ENCODE measurements around the gene GCN1. TPM values are rescaled to one million over a fixed set of nuclear protein-coding genes. Genes with fewer than 3 reads are reported as not detected.

Gene GCN1
- total and polyA plus RNA-seq, 10 of the 15 experiments (the other 5 are each of a cell fraction or from before 2014, with no cell fraction given), result 10.8 to 150 (median 58.3) TPM

Small RNAs within 50 kb of the gene (microRNA-seq; reads per million reads assigned to microRNA genes)
- gene MIR4498, result not detected

Small RNAs within 50 kb of the gene (small RNA-seq; reads per million reads assigned to genes)
- not detected for gene MIR4498

Other genes starting within 250 kb of the GCN1 start
Only the 7 nearest of the 10 such genes appear.
- gene RAB35, start 78.0 kb downstream of the GCN1 start, total RNA-seq (2014; rRNA removed), result 50.6 and 57.2 TPM in 2 replicates
- 33.1 and 37.3 TPM in 2 replicates for gene RAB35, start 78.0 kb downstream of the GCN1 start, total RNA-seq (2014; rRNA removed; fragmentation: Illumina TruSeq; extraction: Trizol)
- 89.4 and 99.2 TPM in 2 replicates for gene RAB35, start 78.0 kb downstream of the GCN1 start, total RNA-seq (2021)
- gene RAB35, start 78.0 kb downstream of the GCN1 start, polyA plus RNA-seq (2011; rRNA removed), result 68.7 and 87.1 TPM in 2 replicates
- 28.9 and 44.7 TPM in 2 replicates for gene RAB35, start 78.0 kb downstream of the GCN1 start, polyA plus RNA-seq (2014; fragmentation: Illumina TruSeq; extraction: Trizol)
- gene RAB35, start 78.0 kb downstream of the GCN1 start, polyA plus RNA-seq (2014; fragmentation: Nextera tagmentation; extraction: Ambion mirVana), result 1 to 10 TPM in 1 of 2 experiments, under 1 TPM in 1; 0.76 to 2.0 TPM
- 73.0 and 78.9 TPM in 2 replicates for gene RAB35, start 78.0 kb downstream of the GCN1 start, polyA plus RNA-seq (2014; rRNA removed)
- 10 to 100 TPM; 42.4 to 42.9 TPM for gene RAB35, start 78.0 kb downstream of the GCN1 start, polyA plus RNA-seq (2016; fragmentation: Nextera tagmentation; extraction: Ambion mirVana)
- 6,095 and 6,267 TPM in 2 replicates for gene RPLP0, start 6.4 kb upstream of the GCN1 start, total RNA-seq (2014; rRNA removed)
- gene RPLP0, start 6.4 kb upstream of the GCN1 start, total RNA-seq (2014; rRNA removed; fragmentation: Illumina TruSeq; extraction: Trizol), result 4,804 and 4,972 TPM in 2 replicates
- gene RPLP0, start 6.4 kb upstream of the GCN1 start, total RNA-seq (2021), result 4,342 and 4,473 TPM in 2 replicates
- 4,342 and 6,647 TPM in 2 replicates for gene RPLP0, start 6.4 kb upstream of the GCN1 start, polyA plus RNA-seq (2011; rRNA removed)
- 4,326 and 6,258 TPM in 2 replicates for gene RPLP0, start 6.4 kb upstream of the GCN1 start, polyA plus RNA-seq (2014; fragmentation: Illumina TruSeq; extraction: Trizol)
- gene RPLP0, start 6.4 kb upstream of the GCN1 start, polyA plus RNA-seq (2014; fragmentation: Nextera tagmentation; extraction: Ambion mirVana), result 1,000 to 10,000 TPM; 6,784 to 8,495 TPM
- 7,537 and 7,931 TPM in 2 replicates for gene RPLP0, start 6.4 kb upstream of the GCN1 start, polyA plus RNA-seq (2014; rRNA removed)
- gene RPLP0, start 6.4 kb upstream of the GCN1 start, polyA plus RNA-seq (2016; fragmentation: Nextera tagmentation; extraction: Ambion mirVana), result 1,000 to 10,000 TPM; 2,171 to 2,235 TPM
- 6.2 and 7.2 TPM in 2 replicates for gene PXN, start 71.0 kb upstream of the GCN1 start, total RNA-seq (2014; rRNA removed)
- 5.1 and 5.2 TPM in 2 replicates for gene PXN, start 71.0 kb upstream of the GCN1 start, total RNA-seq (2014; rRNA removed; fragmentation: Illumina TruSeq; extraction: Trizol)
- gene PXN, start 71.0 kb upstream of the GCN1 start, total RNA-seq (2021), result 29.1 and 32.0 TPM in 2 replicates
- 0.50 and 1.0 TPM in 2 replicates for gene PXN, start 71.0 kb upstream of the GCN1 start, polyA plus RNA-seq (2011; rRNA removed)
- 16.1 and 27.3 TPM in 2 replicates for gene PXN, start 71.0 kb upstream of the GCN1 start, polyA plus RNA-seq (2014; fragmentation: Illumina TruSeq; extraction: Trizol)
- gene PXN, start 71.0 kb upstream of the GCN1 start, polyA plus RNA-seq (2014; fragmentation: Nextera tagmentation; extraction: Ambion mirVana), result 1 to 10 TPM; 2.5 to 2.6 TPM
- gene PXN, start 71.0 kb upstream of the GCN1 start, polyA plus RNA-seq (2014; rRNA removed), result 19.6 and 22.5 TPM in 2 replicates
- 10 to 100 TPM; 15.9 to 16.3 TPM for gene PXN, start 71.0 kb upstream of the GCN1 start, polyA plus RNA-seq (2016; fragmentation: Nextera tagmentation; extraction: Ambion mirVana)
- gene RNU4-2, start 97.2 kb upstream of the GCN1 start, total RNA-seq (2014; rRNA removed), result under 0.01 TPM in 2 replicates
- 15,110 and 15,384 TPM in 2 replicates for gene RNU4-2, start 97.2 kb upstream of the GCN1 start, total RNA-seq (2014; rRNA removed; fragmentation: Illumina TruSeq; extraction: Trizol)
- gene RNU4-2, start 97.2 kb upstream of the GCN1 start, total RNA-seq (2021), result 4,315 and 4,845 TPM in 2 replicates
- gene RNU4-2, start 97.2 kb upstream of the GCN1 start, polyA plus RNA-seq (2011; rRNA removed), result under 0.01 and 61.6 TPM in 2 replicates
- not detected in 2 replicates for gene RNU4-2, start 97.2 kb upstream of the GCN1 start, polyA plus RNA-seq (2014; fragmentation: Illumina TruSeq; extraction: Trizol)
- not detected for gene RNU4-2, start 97.2 kb upstream of the GCN1 start, polyA plus RNA-seq (2014; fragmentation: Nextera tagmentation; extraction: Ambion mirVana)
- not detected in 2 replicates for gene RNU4-2, start 97.2 kb upstream of the GCN1 start, polyA plus RNA-seq (2014; rRNA removed)
- 1 to 10 TPM; 3.5 to 7.1 TPM for gene RNU4-2, start 97.2 kb upstream of the GCN1 start, polyA plus RNA-seq (2016; fragmentation: Nextera tagmentation; extraction: Ambion mirVana)
- gene RNU4-1, start 98.5 kb upstream of the GCN1 start, total RNA-seq (2014; rRNA removed), result under 0.01 TPM in 2 replicates
- gene RNU4-1, start 98.5 kb upstream of the GCN1 start, total RNA-seq (2014; rRNA removed; fragmentation: Illumina TruSeq; extraction: Trizol), result 15,175 and 15,332 TPM in 2 replicates
- 4,154 and 4,718 TPM in 2 replicates for gene RNU4-1, start 98.5 kb upstream of the GCN1 start, total RNA-seq (2021)
- gene RNU4-1, start 98.5 kb upstream of the GCN1 start, polyA plus RNA-seq (2011; rRNA removed), result under 0.01 and 92.4 TPM in 2 replicates
- not detected in 2 replicates for gene RNU4-1, start 98.5 kb upstream of the GCN1 start, polyA plus RNA-seq (2014; fragmentation: Illumina TruSeq; extraction: Trizol)
- 10 to 100 TPM in 1 of 2 experiments, not detected in 1; 11.5 TPM for gene RNU4-1, start 98.5 kb upstream of the GCN1 start, polyA plus RNA-seq (2014; fragmentation: Nextera tagmentation; extraction: Ambion mirVana)
- gene RNU4-1, start 98.5 kb upstream of the GCN1 start, polyA plus RNA-seq (2014; rRNA removed), result not detected in 2 replicates
- gene RNU4-1, start 98.5 kb upstream of the GCN1 start, polyA plus RNA-seq (2016; fragmentation: Nextera tagmentation; extraction: Ambion mirVana), result 1 to 10 TPM; 3.5 to 7.1 TPM
- 0.33 and 0.45 TPM in 2 replicates for gene SIRT4, start 107.6 kb upstream of the GCN1 start, total RNA-seq (2014; rRNA removed)
- 0.28 and 0.36 TPM in 2 replicates for gene SIRT4, start 107.6 kb upstream of the GCN1 start, total RNA-seq (2014; rRNA removed; fragmentation: Illumina TruSeq; extraction: Trizol)
- 0.31 and 0.74 TPM in 2 replicates for gene SIRT4, start 107.6 kb upstream of the GCN1 start, total RNA-seq (2021)
- gene SIRT4, start 107.6 kb upstream of the GCN1 start, polyA plus RNA-seq (2011; rRNA removed), result 0.42 and 0.46 TPM in 2 replicates
- gene SIRT4, start 107.6 kb upstream of the GCN1 start, polyA plus RNA-seq (2014; fragmentation: Illumina TruSeq; extraction: Trizol), result 0.43 and 0.92 TPM in 2 replicates
- gene SIRT4, start 107.6 kb upstream of the GCN1 start, polyA plus RNA-seq (2014; fragmentation: Nextera tagmentation; extraction: Ambion mirVana), result under 1 TPM; 0.79 to 0.98 TPM
- 0.19 TPM in 2 replicates for gene SIRT4, start 107.6 kb upstream of the GCN1 start, polyA plus RNA-seq (2014; rRNA removed)
- gene SIRT4, start 107.6 kb upstream of the GCN1 start, polyA plus RNA-seq (2016; fragmentation: Nextera tagmentation; extraction: Ambion mirVana), result under 1 TPM; 0.48 to 0.86 TPM
- gene PLA2G1B, start 133.1 kb upstream of the GCN1 start, total RNA-seq (2014; rRNA removed), result not detected in 2 replicates
- gene PLA2G1B, start 133.1 kb upstream of the GCN1 start, total RNA-seq (2014; rRNA removed; fragmentation: Illumina TruSeq; extraction: Trizol), result not detected in 2 replicates
- 2.5 TPM in 1 of 2 replicates, not detected in the other for gene PLA2G1B, start 133.1 kb upstream of the GCN1 start, total RNA-seq (2021)
- gene PLA2G1B, start 133.1 kb upstream of the GCN1 start, polyA plus RNA-seq (2011; rRNA removed), result not detected in 2 replicates
- not detected in 2 replicates for gene PLA2G1B, start 133.1 kb upstream of the GCN1 start, polyA plus RNA-seq (2014; fragmentation: Illumina TruSeq; extraction: Trizol)
- gene PLA2G1B, start 133.1 kb upstream of the GCN1 start, polyA plus RNA-seq (2014; fragmentation: Nextera tagmentation; extraction: Ambion mirVana), result not detected
- not detected in 2 replicates for gene PLA2G1B, start 133.1 kb upstream of the GCN1 start, polyA plus RNA-seq (2014; rRNA removed)
- not detected for gene PLA2G1B, start 133.1 kb upstream of the GCN1 start, polyA plus RNA-seq (2016; fragmentation: Nextera tagmentation; extraction: Ambion mirVana)